ENCODE measurements around the gene ARSB.

The ARSB gene

GRCh38 chr5:78964889-78965288 lies 20.2 kb downstream of the ARSB start:
- no peak overlapping the region for H3K27ac ChIP-seq (ENCODE audit: low read depth, low read length)
- no peaks in the 10 kb centered on the region for H3K27me3 ChIP-seq (ENCODE audit: control insufficient read depth, insufficient read depth, low read length)
- no peaks in the 10 kb centered on the region for H3K36me3 ChIP-seq (ENCODE audit: control insufficient read depth, insufficient read depth, low read length)
- no peaks in the 10 kb centered on the region for H3K4me1 ChIP-seq (ENCODE audit: control insufficient read depth, insufficient read depth, low read length)
- no peak overlapping the region for H3K4me3 ChIP-seq (ENCODE audit: low read length)
- no peak overlapping the region for H3K9ac ChIP-seq (ENCODE audit: low read length)

GRCh38 chr5:78961743-78962142 lies 23.4 kb downstream of the ARSB start:
- no peaks in the 10 kb centered on the region for H3K36me3 ChIP-seq (ENCODE audit: control insufficient read depth, insufficient read depth, low read length)
- no peaks in the 10 kb centered on the region for H3K4me1 ChIP-seq (ENCODE audit: control insufficient read depth, insufficient read depth, low read length)
- no peak overlapping the region for H3K9ac ChIP-seq (ENCODE audit: low read length)
- no peak overlapping the region for H3K27ac ChIP-seq (ENCODE audit: low read depth, low read length)
- H3K27me3 ChIP-seq (ENCODE audit: control insufficient read depth, insufficient read depth, low read length), result no peaks in the 10 kb centered on the region
- H3K4me3 ChIP-seq (ENCODE audit: low read length), result no peak overlapping the region

- no peaks in the 10 kb centered on the region for H3K36me3 ChIP-seq (ENCODE audit: control insufficient read depth, insufficient read depth, low read length)
- no peaks in the 10 kb centered on the region for H3K27me3 ChIP-seq (ENCODE audit: control insufficient read depth, insufficient read depth, low read length)
- no peaks in the 10 kb centered on the region for H3K4me1 ChIP-seq (ENCODE audit: control insufficient read depth, insufficient read depth, low read length)
- no peak overlapping the region for H3K27ac ChIP-seq (ENCODE audit: low read depth, low read length)
- H3K9ac ChIP-seq (ENCODE audit: low read length), result no peak overlapping the region
- no peak overlapping the region for H3K4me3 ChIP-seq (ENCODE audit: low read length)
Measured at GRCh38 chr5:78959767-78960166, 25.3 kb downstream of the ARSB start.

GRCh38 chr5:78958672-78959445 lies 26.3 kb downstream of the ARSB start:
- no peak overlapping the region for H3K27ac ChIP-seq (ENCODE audit: low read depth, low read length)
- no peak overlapping the region for H3K4me3 ChIP-seq (ENCODE audit: low read length)

GRCh38 chr5:78956901-78957300 lies 28.2 kb downstream of the ARSB start:
- H3K4me3 ChIP-seq (ENCODE audit: low read length), result no peak overlapping the region
- H3K4me1 ChIP-seq (ENCODE audit: control insufficient read depth, insufficient read depth, low read length), result no peaks in the 10 kb centered on the region
- H3K27ac ChIP-seq (ENCODE audit: low read depth, low read length), result no peak overlapping the region
- H3K36me3 ChIP-seq (ENCODE audit: control insufficient read depth, insufficient read depth, low read length), result no peaks in the 10 kb centered on the region
- H3K27me3 ChIP-seq (ENCODE audit: control insufficient read depth, insufficient read depth, low read length), result no peaks in the 10 kb centered on the region
- no peak overlapping the region for H3K9ac ChIP-seq (ENCODE audit: low read length)

More at GRCh38 chr5:78958672-78959445, 26.3 kb downstream of the ARSB start:
- H3K9ac ChIP-seq (ENCODE audit: low read length), result no peak overlapping the region
- H3K27me3 ChIP-seq (ENCODE audit: control insufficient read depth, insufficient read depth, low read length), result no peaks in the 10 kb centered on the region
- H3K36me3 ChIP-seq (ENCODE audit: control insufficient read depth, insufficient read depth, low read length), result no peaks in the 10 kb centered on the region
- H3K4me1 ChIP-seq (ENCODE audit: control insufficient read depth, insufficient read depth, low read length), result no peaks in the 10 kb centered on the region

GRCh38 chr5:78953092-78953800 lies 31.9 kb downstream of the ARSB start:
- Histone ChIP-seq H3K27ac (ENCODE audit: low read depth, low read length) (no peak overlapping the region), H3K4me3 (ENCODE audit: low read length) (no peak overlapping the region), H3K4me1 (ENCODE audit: control insufficient read depth, insufficient read depth, low read length) (no peaks in the 10 kb centered on the region), H3K27me3 (ENCODE audit: control insufficient read depth, insufficient read depth, low read length) (no peaks in the 10 kb centered on the region), H3K36me3 (ENCODE audit: control insufficient read depth, insufficient read depth, low read length) (no peaks in the 10 kb centered on the region), H3K9ac (ENCODE audit: low read length) (no peak overlapping the region)

- H3K9ac ChIP-seq (ENCODE audit: low read length), result no peak overlapping the region
- H3K4me1 ChIP-seq (ENCODE audit: control insufficient read depth, insufficient read depth, low read length), result no peaks in the 10 kb centered on the region
- no peak overlapping the region for H3K4me3 ChIP-seq (ENCODE audit: low read length)
- no peaks in the 10 kb centered on the region for H3K36me3 ChIP-seq (ENCODE audit: control insufficient read depth, insufficient read depth, low read length)
- no peak overlapping the region for H3K27ac ChIP-seq (ENCODE audit: low read depth, low read length)
- no peaks in the 10 kb centered on the region for H3K27me3 ChIP-seq (ENCODE audit: control insufficient read depth, insufficient read depth, low read length)
Measured at GRCh38 chr5:78930721-78931120, 54.4 kb downstream of the ARSB start.

- H3K9ac ChIP-seq (ENCODE audit: low read length), result no peak overlapping the region
- no peaks in the 10 kb centered on the region for H3K27me3 ChIP-seq (ENCODE audit: control insufficient read depth, insufficient read depth, low read length)
- no peak overlapping the region for H3K27ac ChIP-seq (ENCODE audit: low read depth, low read length)
- H3K36me3 ChIP-seq (ENCODE audit: control insufficient read depth, insufficient read depth, low read length), result no peaks in the 10 kb centered on the region
- H3K4me1 ChIP-seq (ENCODE audit: control insufficient read depth, insufficient read depth, low read length), result no peaks in the 10 kb centered on the region
- no peak overlapping the region for H3K4me3 ChIP-seq (ENCODE audit: low read length)
Measured at GRCh38 chr5:78929833-78930232, 55.3 kb downstream of the ARSB start.

GRCh38 chr5:78927657-78928282 lies 57.3 kb downstream of the ARSB start:
- H3K9ac ChIP-seq (ENCODE audit: low read length), result no peak overlapping the region
- H3K4me3 ChIP-seq (ENCODE audit: low read length), result no peak overlapping the region
- H3K4me1 ChIP-seq (ENCODE audit: control insufficient read depth, insufficient read depth, low read length), result no peaks in the 10 kb centered on the region
- no peak overlapping the region for H3K27ac ChIP-seq (ENCODE audit: low read depth, low read length)
- H3K27me3 ChIP-seq (ENCODE audit: control insufficient read depth, insufficient read depth, low read length), result no peaks in the 10 kb centered on the region
- no peaks in the 10 kb centered on the region for H3K36me3 ChIP-seq (ENCODE audit: control insufficient read depth, insufficient read depth, low read length)

GRCh38 chr5:78926252-78926651 lies 58.9 kb downstream of the ARSB start:
- Histone ChIP-seq H3K36me3 (ENCODE audit: control insufficient read depth, insufficient read depth, low read length) (no peaks in the 10 kb centered on the region), H3K27me3 (ENCODE audit: control insufficient read depth, insufficient read depth, low read length) (no peaks in the 10 kb centered on the region), H3K9ac (ENCODE audit: low read length) (no peak overlapping the region), H3K4me3 (ENCODE audit: low read length) (no peak overlapping the region), H3K27ac (ENCODE audit: low read depth, low read length) (no peak overlapping the region), H3K4me1 (ENCODE audit: control insufficient read depth, insufficient read depth, low read length) (no peaks in the 10 kb centered on the region)

GRCh38 chr5:78925129-78925876 lies 59.8 kb downstream of the ARSB start:
- Histone ChIP-seq H3K27me3 (ENCODE audit: control insufficient read depth, insufficient read depth, low read length) (no peaks in the 10 kb centered on the region), H3K36me3 (ENCODE audit: control insufficient read depth, insufficient read depth, low read length) (no peaks in the 10 kb centered on the region), H3K9ac (ENCODE audit: low read length) (no peak overlapping the region), H3K4me1 (ENCODE audit: control insufficient read depth, insufficient read depth, low read length) (no peaks in the 10 kb centered on the region), H3K27ac (ENCODE audit: low read depth, low read length) (no peak overlapping the region), H3K4me3 (ENCODE audit: low read length) (no peak overlapping the region)

- H3K36me3 ChIP-seq (ENCODE audit: control insufficient read depth, insufficient read depth, low read length), result no peaks in the 10 kb centered on the region
- no peak overlapping the region for H3K9ac ChIP-seq (ENCODE audit: low read length)
- H3K4me1 ChIP-seq (ENCODE audit: control insufficient read depth, insufficient read depth, low read length), result no peaks in the 10 kb centered on the region
- no peaks in the 10 kb centered on the region for H3K27me3 ChIP-seq (ENCODE audit: control insufficient read depth, insufficient read depth, low read length)
- H3K4me3 ChIP-seq (ENCODE audit: low read length), result no peak overlapping the region
- no peak overlapping the region for H3K27ac ChIP-seq (ENCODE audit: low read depth, low read length)
Measured at GRCh38 chr5:78923622-78923970, 61.5 kb downstream of the ARSB start.

Measured in rectal smooth muscle tissue (tissue), 1 donor.